ENCODE measurements around the gene CP.

The CP gene

DNA sequence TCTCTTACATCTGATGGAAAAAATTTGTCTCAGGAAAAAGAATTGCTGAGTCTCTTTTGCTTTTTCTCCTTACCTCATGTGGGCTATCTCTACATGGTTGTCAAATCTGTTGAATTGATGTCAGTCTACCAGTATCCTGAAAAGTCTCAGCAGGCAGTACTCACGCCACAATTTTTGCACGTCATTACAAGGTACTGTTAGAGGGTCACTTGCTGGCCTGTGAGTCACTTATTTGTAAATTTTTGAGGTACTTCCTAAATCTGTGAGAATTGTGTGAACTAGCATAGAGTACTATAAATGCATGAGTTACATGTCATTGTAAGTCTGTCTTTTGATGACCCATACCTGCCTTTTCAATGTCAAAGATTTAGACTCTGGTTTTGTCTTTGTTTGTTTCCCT, 76.3 kb downstream of the CP start:
- TF ChIP-seq, protein P1, sequence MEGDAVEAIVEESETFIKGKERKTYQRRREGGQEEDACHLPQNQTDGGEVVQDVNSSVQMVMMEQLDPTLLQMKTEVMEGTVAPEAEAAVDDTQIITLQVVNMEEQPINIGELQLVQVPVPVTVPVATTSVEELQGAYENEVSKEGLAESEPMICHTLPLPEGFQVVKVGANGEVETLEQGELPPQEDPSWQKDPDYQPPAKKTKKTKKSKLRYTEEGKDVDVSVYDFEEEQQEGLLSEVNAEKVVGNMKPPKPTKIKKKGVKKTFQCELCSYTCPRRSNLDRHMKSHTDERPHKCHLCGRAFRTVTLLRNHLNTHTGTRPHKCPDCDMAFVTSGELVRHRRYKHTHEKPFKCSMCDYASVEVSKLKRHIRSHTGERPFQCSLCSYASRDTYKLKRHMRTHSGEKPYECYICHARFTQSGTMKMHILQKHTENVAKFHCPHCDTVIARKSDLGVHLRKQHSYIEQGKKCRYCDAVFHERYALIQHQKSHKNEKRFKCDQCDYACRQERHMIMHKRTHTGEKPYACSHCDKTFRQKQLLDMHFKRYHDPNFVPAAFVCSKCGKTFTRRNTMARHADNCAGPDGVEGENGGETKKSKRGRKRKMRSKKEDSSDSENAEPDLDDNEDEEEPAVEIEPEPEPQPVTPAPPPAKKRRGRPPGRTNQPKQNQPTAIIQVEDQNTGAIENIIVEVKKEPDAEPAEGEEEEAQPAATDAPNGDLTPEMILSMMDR (conservative IDR thresholded peaks at IDR 0.05; ENCODE audit: low read depth) = no peak
- H3K27ac ChIP-seq = no peak overlapping the region
- no peak for DNase-seq (ENCODE audit: low spot score)
- ChIA-PET CTCF (no interaction called here), POLR2A (ENCODE audit: low non-redundant PET) (no interaction called here)

DNA sequence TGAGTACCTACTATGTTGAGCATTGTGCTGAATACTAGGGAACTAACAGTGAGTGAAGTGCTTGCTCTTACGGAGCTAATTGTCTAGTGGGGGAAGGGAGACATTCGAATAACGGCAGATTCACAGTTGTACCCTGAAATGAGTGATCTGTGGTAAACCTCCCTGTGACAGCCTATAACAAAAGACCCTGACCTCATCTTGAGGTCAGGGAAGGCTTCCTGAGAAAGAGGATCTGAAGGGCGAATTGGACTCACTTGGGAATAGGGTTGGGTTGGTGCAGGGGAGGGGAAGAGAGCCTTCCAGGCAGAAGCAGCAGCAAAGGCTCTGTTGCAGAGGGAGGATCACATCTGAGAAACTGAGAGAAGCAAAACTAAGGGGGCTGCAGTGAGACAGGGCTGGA, 78.9 kb downstream of the CP start:
- ChIA-PET POLR2A (ENCODE audit: low non-redundant PET) (no interaction called here), CTCF (no interaction called here)
- TF ChIP-seq, protein P1 (conservative IDR thresholded peaks at IDR 0.05; ENCODE audit: low read depth) = no peak
- DNase-seq (ENCODE audit: low spot score) = no peak
- no peak overlapping the region for H3K27ac ChIP-seq

DNA sequence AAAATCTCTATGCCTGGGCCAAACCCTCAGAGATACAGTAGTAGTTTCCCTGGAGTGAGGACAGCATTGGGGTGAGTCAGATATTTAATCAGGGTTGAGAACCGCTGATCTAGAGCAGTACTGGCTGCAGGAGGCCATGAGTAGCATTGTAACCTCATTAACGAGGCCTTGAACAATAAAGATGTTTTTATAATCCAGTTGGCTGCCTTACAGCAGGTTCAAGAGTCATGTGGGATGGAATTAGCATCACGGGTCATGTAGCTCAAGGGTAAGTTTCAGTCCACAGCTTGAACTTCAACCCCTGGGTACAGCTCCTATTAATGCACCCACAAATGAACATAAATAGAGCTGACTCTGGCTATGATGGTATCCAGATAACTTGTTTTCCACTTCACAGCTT, 87.1 kb downstream of the CP start:
- ChIA-PET CTCF (no interaction called here), POLR2A (ENCODE audit: low non-redundant PET) (no interaction called here)
- no peak overlapping the region for H3K27ac ChIP-seq
- TF ChIP-seq, protein P1 (conservative IDR thresholded peaks at IDR 0.05; ENCODE audit: low read depth) = no peak
- DNase-seq (ENCODE audit: low spot score) = no peak

DNA sequence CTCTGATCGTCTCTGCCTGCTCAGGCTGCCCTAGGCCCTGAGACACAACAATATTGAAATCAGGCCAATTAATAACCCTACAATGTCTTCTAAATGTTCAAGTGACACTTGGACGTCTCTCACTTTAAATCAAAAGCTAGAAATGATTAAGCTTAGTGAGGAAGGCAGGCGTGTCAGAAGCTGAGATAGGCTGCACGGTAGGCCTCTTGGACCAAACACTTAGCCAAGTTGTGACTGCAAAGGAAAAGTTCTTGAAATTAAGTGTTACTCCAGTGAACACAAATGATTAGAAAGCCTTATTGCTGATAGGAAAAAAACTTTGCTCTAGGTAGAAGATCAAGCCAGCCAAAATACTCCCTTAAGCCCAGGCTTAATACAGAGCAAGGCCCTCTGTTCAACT, 90.0 kb downstream of the CP start:
- TF ChIP-seq, protein P1 (conservative IDR thresholded peaks at IDR 0.05; ENCODE audit: low read depth) = no peak
- no peak for DNase-seq (ENCODE audit: low spot score)
- POLR2A ChIA-PET (ENCODE audit: low non-redundant PET) = no interaction called here
- CTCF ChIA-PET = interaction anchor here (1.0 kb wide), 1 partner anchor 11 kb away, joined by 3 read pairs; no protein-coding TSS in a partner anchor
- H3K27ac ChIP-seq = no peak overlapping the region

DNA sequence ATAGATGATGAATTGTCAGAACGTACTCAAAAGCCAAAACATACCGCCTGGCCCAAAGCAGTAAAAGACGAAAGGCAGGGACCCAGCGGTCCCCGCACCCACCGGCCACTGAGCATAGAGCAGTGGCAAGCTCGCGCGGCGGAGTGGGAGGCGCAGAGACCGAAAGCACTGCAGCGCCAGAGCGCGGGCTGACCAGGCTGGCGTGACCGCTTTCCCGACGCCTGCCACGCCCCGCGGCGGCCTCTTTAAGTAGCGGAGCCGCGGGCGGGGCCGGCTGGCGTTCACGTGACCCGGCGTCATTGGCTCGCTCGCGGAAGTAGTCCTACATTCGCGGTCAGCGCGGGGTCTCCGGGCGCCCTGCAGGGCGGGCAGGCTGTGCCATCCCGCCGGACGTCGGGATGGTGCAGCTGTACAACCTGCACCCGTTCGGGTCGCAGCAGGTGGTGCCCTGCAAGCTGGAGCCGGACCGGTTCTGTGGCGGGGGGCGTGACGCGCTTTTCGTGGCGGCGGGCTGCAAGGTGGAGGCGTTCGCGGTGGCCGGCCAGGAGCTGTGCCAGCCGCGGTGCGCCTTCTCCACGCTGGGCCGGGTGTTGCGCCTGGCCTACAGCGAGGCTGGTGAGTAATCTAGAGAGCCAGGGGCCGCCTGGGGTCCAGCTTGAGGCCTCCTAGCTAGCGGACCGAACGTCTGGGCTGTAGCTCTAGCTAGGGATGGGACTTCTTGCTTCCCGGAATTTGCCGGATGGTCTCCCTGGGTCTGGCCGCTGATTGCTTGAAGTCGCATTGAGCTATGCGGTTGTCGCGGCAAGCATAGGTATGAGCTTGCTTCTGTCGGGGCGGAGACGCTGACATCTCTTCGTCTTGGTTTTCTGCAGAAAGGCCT, 92.1 kb downstream of the CP start, which contains the start of gene HPS3:
Gene HPS3, plus strand, starts transcription at position 313 of the 880 bp plus-strand sequence. Its CDS starts 86 bp downstream, at position 399.
- POLR2A ChIA-PET (ENCODE audit: low non-redundant PET) = interaction anchor here (0.6 kb wide), 1 partner anchor 95 kb away, joined by 3 read pairs; no protein-coding TSS in a partner anchor
- TF ChIP-seq, protein P1 (conservative IDR thresholded peaks at IDR 0.05; ENCODE audit: low read depth) = no peak
- peak within 1 kb of the TSS; percentile 81 for H3K27ac ChIP-seq
- CTCF ChIA-PET = interaction anchor here (1.2 kb wide), 1 partner anchor 9 kb away, joined by 5 read pairs; no protein-coding TSS in a partner anchor
- peak; percentile 88 for DNase-seq (ENCODE audit: low spot score)

DNA sequence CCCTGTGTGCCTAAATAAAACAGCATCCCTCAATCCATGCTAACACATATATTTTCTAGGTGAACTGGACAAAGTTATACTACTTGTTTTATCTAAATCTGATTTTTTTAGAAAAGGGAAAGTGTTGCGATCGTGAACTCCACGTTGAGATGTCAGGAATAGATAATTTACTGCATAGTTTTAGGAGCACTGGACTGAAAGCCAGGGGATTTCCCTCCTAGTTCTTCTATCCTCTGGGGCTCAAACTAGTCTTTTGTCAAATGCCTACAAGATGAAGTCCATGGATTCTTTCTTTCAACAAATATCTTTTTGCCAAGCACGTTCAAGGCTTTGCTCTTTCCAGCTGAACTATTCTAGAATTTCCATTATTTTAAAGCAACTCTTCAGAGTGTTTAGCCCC, 92.8 kb downstream of the CP start:
- CTCF ChIA-PET = no interaction called here
- H3K27ac ChIP-seq = peak overlapping the region; percentile 81
- TF ChIP-seq, protein P1 (conservative IDR thresholded peaks at IDR 0.05; ENCODE audit: low read depth) = no peak
- POLR2A ChIA-PET (ENCODE audit: low non-redundant PET) = no interaction called here
- peak; percentile 3 for DNase-seq (ENCODE audit: low spot score)

Data from RWPE1 (cell line).